HG03064 (cell line): ENCODE measurements around the gene PCBD1.

Experiments
- ATAC-seq: cut with Tn5 transposase; IDR thresholded peaks from one replicate; pipeline ENCODE4 v1.9.1; 2021; ENCODE audit warnings: low read depth; ENCODE audit not compliant: unreplicated experiment

Gene PCBD1

GRCh38 chr10:70905071-70906021 is 17.0 kb upstream of the PCBD1 start:
- no peak for ATAC-seq

- no peak for ATAC-seq
Measured at GRCh38 chr10:70903262-70903921, 15.0 kb upstream of the PCBD1 start.

- no peak for ATAC-seq
Measured at GRCh38 chr10:70902661-70903261, 14.4 kb upstream of the PCBD1 start.

- ATAC-seq: no peak
Measured at GRCh38 chr10:70901276-70901878, 13.0 kb upstream of the PCBD1 start.

- no peak for ATAC-seq
Measured at GRCh38 chr10:70899096-70899495, 10.7 kb upstream of the PCBD1 start.

GRCh38 chr10:70898687-70899086 is 10.3 kb upstream of the PCBD1 start:
- no peak for ATAC-seq

- ATAC-seq: no peak
Measured at GRCh38 chr10:70896551-70896950, 8.2 kb upstream of the PCBD1 start.

GRCh38 chr10:70894416-70894815 is 6.1 kb upstream of the PCBD1 start:
- ATAC-seq: no peak

GRCh38 chr10:70893227-70894006 is 5.1 kb upstream of the PCBD1 start:
- ATAC-seq: no peak

- no peak for ATAC-seq
Measured at GRCh38 chr10:70892631-70893030, 4.3 kb upstream of the PCBD1 start.

- ATAC-seq: no peak
Measured at GRCh38 chr10:70891627-70892026, 3.3 kb upstream of the PCBD1 start.

- ATAC-seq: no peak
Measured at GRCh38 chr10:70890917-70891431, 2.6 kb upstream of the PCBD1 start.

GRCh38 chr10:70889291-70889690 is 926 bp upstream of the PCBD1 start:
- ATAC-seq: no peak

GRCh38 chr10:70886921-70887665 is 1.3 kb downstream of the PCBD1 start:
- no peak for ATAC-seq

- ATAC-seq: no peak
Measured at GRCh38 chr10:70885931-70886903, 2.1 kb downstream of the PCBD1 start.

GRCh38 chr10:70885481-70885880 is 2.9 kb downstream of the PCBD1 start:
- no peak for ATAC-seq

- ATAC-seq: no peak
Measured at GRCh38 chr10:70884741-70885140, 3.6 kb downstream of the PCBD1 start.

- no peak for ATAC-seq
Measured at GRCh38 chr10:70880077-70880534, 8.3 kb downstream of the PCBD1 start.
